ENCODE measurements around the gene PEX6.

GRCh38 chr6:42938987-42939809, 39.8 kb downstream of the PEX6 start:
- TF ChIP-seq CTCF (IDR thresholded peaks at IDR 0.05; ENCODE audit: extremely low read depth in 1 of 2, insufficient read depth in 1 of 2, low read depth in 1 of 2, low read length in 2 of 2) (no peak), EZH2 (IDR thresholded peaks at IDR 0.05; ENCODE audit: borderline replicate concordance, low read depth, low read length, severe bottlenecking) (no peak), POLR2A (IDR thresholded peaks at IDR 0.05; ENCODE audit: low read depth, low read length) (no peak), POLR2AphosphoS5 (IDR thresholded peaks at IDR 0.05; ENCODE audit: insufficient read depth, low read depth, low read length) (no peak), FOS (IDR thresholded peaks at IDR 0.05; ENCODE audit: borderline replicate concordance, insufficient read depth, low read length) (no peak), MAX (IDR thresholded peaks at IDR 0.05; ENCODE audit: insufficient read depth, insufficient read length) (no peak)

Measured in endothelial cell of umbilical vein (primary cell).